ENCODE results near the gene XPO6.

XPO6 gene

GRCh38 chr16:28183930-28184329 lies 27.8 kb downstream of the XPO6 start:
- Histone ChIP-seq H3K9me3 (ENCODE audit: control insufficient read depth, insufficient read depth, low read depth, low read length) (no peaks in the 10 kb centered on the region), H3K4me1 (ENCODE audit: control insufficient read depth, insufficient read depth, low read length) (peaks cover 23% of the 10 kb centered on the region), H3K36me3 (ENCODE audit: control insufficient read depth in 2 of 2, insufficient read depth in 1 of 2, low read length in 2 of 2) (peaks cover 0 to 4% of the 10 kb centered on the region in 2 experiments; a peak in 1 of 3 replicates), H3K27ac (ENCODE audit: extremely low read depth, low read depth, low read length) (0 out of 2 replicates have a peak overlapping the region, but pooled peaks have one; percentile 3), H3K4me3 (ENCODE audit: low read depth, low read length) (no peak overlapping the region)
- CTCF ChIA-PET = interaction anchor here (0.6 kb wide), 1 partner anchor 194 kb away, joined by 3 read pairs; no protein-coding TSS in a partner anchor
- TF ChIP-seq ZXDB (tag by site-specific recombination; IDR thresholded peaks at IDR 0.05) = peak; percentile 4; the same call in 1 of the 2 replicates
- peak; percentile 74 for TF ChIP-seq ZNF133 (tag by site-specific recombination; IDR thresholded peaks at IDR 0.05)
- peak; percentile 36; the same call in 1 of the 2 replicates for TF ChIP-seq OSR2 (tag by site-specific recombination; IDR thresholded peaks at IDR 0.05)
- peak; percentile 59 for TF ChIP-seq PRDM1 (tag by site-specific recombination; IDR thresholded peaks at IDR 0.05)
- no peak for TF ChIP-seq ZBTB48 (tag by site-specific recombination; IDR thresholded peaks at IDR 0.05)
- POLR2A ChIA-PET = interaction anchor here (1.9 kb wide), 1 partner anchor 10 kb away, joined by 4 read pairs; no protein-coding TSS in a partner anchor

DNA sequence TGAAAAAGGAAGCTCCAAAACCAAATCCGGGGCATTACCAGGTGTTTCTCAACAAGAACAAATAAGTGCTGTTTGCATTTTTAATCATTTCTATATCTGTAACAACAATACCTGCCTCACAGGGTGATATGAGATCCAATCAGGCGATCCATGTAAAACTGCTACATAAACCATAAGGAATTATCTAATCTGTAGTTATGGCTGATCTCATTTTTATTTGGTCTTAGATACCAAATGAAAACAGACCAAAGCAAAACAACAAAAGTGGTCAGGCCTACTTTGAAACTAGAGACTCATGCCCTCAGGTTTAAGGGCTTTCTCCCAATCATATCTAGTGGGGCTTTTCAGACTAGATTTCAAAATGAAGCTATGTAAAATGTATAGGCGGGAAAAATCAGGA lies 28.3 kb downstream of the XPO6 start:
- Histone ChIP-seq H3K4me3 (ENCODE audit: low read depth, low read length) (no peak overlapping the region), H3K36me3 (ENCODE audit: control insufficient read depth in 2 of 2, insufficient read depth in 1 of 2, low read length in 2 of 2) (peaks cover 0 to 4% of the 10 kb centered on the region in 2 experiments; a peak in 1 of 3 replicates), H3K9me3 (ENCODE audit: control insufficient read depth, insufficient read depth, low read depth, low read length) (no peaks in the 10 kb centered on the region), H3K27ac (ENCODE audit: extremely low read depth, low read depth, low read length) (peak overlapping the region; percentile 3; the same call in 1 of the 2 replicates), H3K4me1 (ENCODE audit: control insufficient read depth, insufficient read depth, low read length) (peaks cover 23% of the 10 kb centered on the region)
- ChIA-PET POLR2A (interaction anchor here (1.9 kb wide), 1 partner anchor 11 kb away, joined by 4 read pairs; no protein-coding TSS in a partner anchor), CTCF (interaction anchor here (0.6 kb wide), 1 partner anchor 194 kb away, joined by 3 read pairs; no protein-coding TSS in a partner anchor)
- TF ChIP-seq ZNF404 (tag by site-specific recombination; IDR thresholded peaks at IDR 0.05) (no peak), FEZF1 (tag by site-specific recombination; IDR thresholded peaks at IDR 0.05) (0 out of 2 replicates have a peak, but pooled peaks have one; percentile 22), ZNF639 (tag by site-specific recombination; IDR thresholded peaks at IDR 0.05) (no peak), MYNN (tag by site-specific recombination; IDR thresholded peaks at IDR 0.05; ENCODE audit: borderline replicate concordance) (no peak), SCRT2 (tag by site-specific recombination; IDR thresholded peaks at IDR 0.05) (no peak), ZBTB17 (tag by site-specific recombination; IDR thresholded peaks at IDR 0.05) (peak; percentile 52), ZNF324 (tag by site-specific recombination; IDR thresholded peaks at IDR 0.05) (no peak), ZXDB (tag by site-specific recombination; IDR thresholded peaks at IDR 0.05) (peak; percentile 61), MEIS1 (CRISPR knock-in tag; IDR thresholded peaks at IDR 0.05; ENCODE audit: borderline replicate concordance) (no peak), ZNF214 (tag by site-specific recombination; IDR thresholded peaks at IDR 0.05; ENCODE audit: borderline replicate concordance) (no peak), ZNF692 (tag by site-specific recombination; IDR thresholded peaks at IDR 0.05) (no peak), ZNF510 (tag by site-specific recombination; IDR thresholded peaks at IDR 0.05; ENCODE audit: insufficient replicate concordance) (no peak), ZNF433 (tag by site-specific recombination; IDR thresholded peaks at IDR 0.05; ENCODE audit: low read depth) (no peak), ZNF600 (tag by site-specific recombination; IDR thresholded peaks at IDR 0.05) (no peak), PRDM1 (tag by site-specific recombination; IDR thresholded peaks at IDR 0.05) (no peak), ZNF501 (tag by site-specific recombination; IDR thresholded peaks at IDR 0.05) (no peak), HOXA7 (CRISPR knock-in tag; IDR thresholded peaks at IDR 0.05; ENCODE audit: borderline replicate concordance) (no peak), ZNF16 (tag by site-specific recombination; IDR thresholded peaks at IDR 0.05; ENCODE audit: low read depth) (no peak), ZNF354C (tag by site-specific recombination; IDR thresholded peaks at IDR 0.05; ENCODE audit: borderline replicate concordance, low read depth) (no peak), ZSCAN16 (tag by site-specific recombination; IDR thresholded peaks at IDR 0.05) (no peak), ZNF292 (tag by site-specific recombination; IDR thresholded peaks at IDR 0.05; ENCODE audit: borderline replicate concordance, low read depth) (no peak), ZNF449 (tag by site-specific recombination; IDR thresholded peaks at IDR 0.05) (0 out of 2 replicates have a peak, but pooled peaks have one; percentile 22), ZFP41 (tag by site-specific recombination; IDR thresholded peaks at IDR 0.05; ENCODE audit: borderline replicate concordance) (no peak), ZNF670 (tag by site-specific recombination; IDR thresholded peaks at IDR 0.05; ENCODE audit: low read depth) (no peak), ZNF776 (tag by site-specific recombination; IDR thresholded peaks at IDR 0.05; ENCODE audit: borderline replicate concordance) (no peak), ZEB2 (tag by site-specific recombination; IDR thresholded peaks at IDR 0.05) (0 out of 2 replicates have a peak, but pooled peaks have one; percentile 17), ZNF548 (tag by site-specific recombination; IDR thresholded peaks at IDR 0.05) (no peak)
- TF ChIP-seq, protein P1, sequence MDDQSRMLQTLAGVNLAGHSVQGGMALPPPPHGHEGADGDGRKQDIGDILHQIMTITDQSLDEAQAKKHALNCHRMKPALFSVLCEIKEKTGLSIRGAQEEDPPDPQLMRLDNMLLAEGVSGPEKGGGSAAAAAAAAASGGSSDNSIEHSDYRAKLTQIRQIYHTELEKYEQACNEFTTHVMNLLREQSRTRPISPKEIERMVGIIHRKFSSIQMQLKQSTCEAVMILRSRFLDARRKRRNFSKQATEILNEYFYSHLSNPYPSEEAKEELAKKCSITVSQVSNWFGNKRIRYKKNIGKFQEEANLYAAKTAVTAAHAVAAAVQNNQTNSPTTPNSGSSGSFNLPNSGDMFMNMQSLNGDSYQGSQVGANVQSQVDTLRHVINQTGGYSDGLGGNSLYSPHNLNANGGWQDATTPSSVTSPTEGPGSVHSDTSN (CRISPR knock-in tag; IDR thresholded peaks at IDR 0.05) = no peak

All from HEK293 (cell line).